ENCODE data around the gene RBMS1.

RBMS1 gene

GRCh38 chr2:160293391-160294091, 200.1 kb downstream of the RBMS1 start:
- DNase-seq, result no peak

- no peak for DNase-seq
Measured at GRCh38 chr2:160292225-160292624, 201.4 kb downstream of the RBMS1 start.

- DNase-seq, result no peak
Measured at GRCh38 chr2:160291382-160291781, 202.2 kb downstream of the RBMS1 start.

GRCh38 chr2:160290598-160290997, 203.0 kb downstream of the RBMS1 start:
- DNase-seq, result no peak

- no peak for DNase-seq
Measured at GRCh38 chr2:160289831-160290230, 203.8 kb downstream of the RBMS1 start.

- no peak for DNase-seq
Measured at GRCh38 chr2:160289126-160289525, 204.5 kb downstream of the RBMS1 start.

- no peak for DNase-seq
Measured at GRCh38 chr2:160288324-160288723, 205.3 kb downstream of the RBMS1 start.

- DNase-seq, result no peak
Measured at GRCh38 chr2:160287476-160287875, 206.1 kb downstream of the RBMS1 start.

- no peak for DNase-seq
Measured at GRCh38 chr2:160286551-160286950, 207.1 kb downstream of the RBMS1 start.

GRCh38 chr2:160283675-160284074, 209.9 kb downstream of the RBMS1 start:
- no peak for DNase-seq

- no peak for DNase-seq
Measured at GRCh38 chr2:160282063-160282580, 211.5 kb downstream of the RBMS1 start.

GRCh38 chr2:160281213-160281612, 212.4 kb downstream of the RBMS1 start:
- no peak for DNase-seq

- no peak for DNase-seq
Measured at GRCh38 chr2:160279813-160280465, 213.7 kb downstream of the RBMS1 start.

GRCh38 chr2:160278879-160279177, 214.8 kb downstream of the RBMS1 start:
- DNase-seq, result no peak

- no peak for DNase-seq
Measured at GRCh38 chr2:160278101-160278878, 215.3 kb downstream of the RBMS1 start.

GRCh38 chr2:160277151-160277550, 216.5 kb downstream of the RBMS1 start:
- no peak for DNase-seq

GRCh38 chr2:160275656-160276055, 218.0 kb downstream of the RBMS1 start:
- no peak for DNase-seq

GRCh38 chr2:160271171-160272086, 222.2 kb downstream of the RBMS1 start:
- DNase-seq, result no peak

- no peak for DNase-seq
Measured at GRCh38 chr2:160270571-160271113, 223.0 kb downstream of the RBMS1 start.

GRCh38 chr2:160269803-160270570, 223.6 kb downstream of the RBMS1 start:
- DNase-seq, result peak; percentile 62

GRCh38 chr2:160269365-160269764, 224.2 kb downstream of the RBMS1 start:
- DNase-seq, result peak; percentile 86
